Measurements from ENCODE around the gene SAA1. TPM values are rescaled to one million over a fixed set of nuclear protein-coding genes. Genes with fewer than 3 reads are reported as not detected.

The SAA1 gene
- total RNA-seq, 6 experiments from 2014 or later, result 0.50 to 0.55 TPM; not detected in 4

- H3K36me3 Mint-ChIP-seq (ENCODE audit: low read depth), result peaks cover 43% of the 10 kb centered on the region
- H3K4me3 Mint-ChIP-seq, result no peak overlapping the region
- H3K27ac Mint-ChIP-seq, result no peak overlapping the region
- H3K27me3 Mint-ChIP-seq (ENCODE audit: insufficient read depth), result no peaks in the 10 kb centered on the region
- no peaks in the 10 kb centered on the region for H3K9me3 Mint-ChIP-seq
- no peak for DNase-seq
- H3K4me1 Mint-ChIP-seq (ENCODE audit: low read depth), result no peaks in the 10 kb centered on the region
- TF ChIP-seq CTCF (IDR thresholded peaks at IDR 0.05), result no peak
Observed at GRCh38 chr11:18294862-18295261, 28.8 kb downstream of the SAA1 start.

GRCh38 chr11:18295316-18295715 lies 29.3 kb downstream of the SAA1 start:
- no peak overlapping the region for H3K4me3 Mint-ChIP-seq
- no peak for TF ChIP-seq CTCF (IDR thresholded peaks at IDR 0.05)
- no peak overlapping the region for H3K27ac Mint-ChIP-seq
- no peaks in the 10 kb centered on the region for H3K4me1 Mint-ChIP-seq (ENCODE audit: low read depth)
- no peak for DNase-seq
- no peaks in the 10 kb centered on the region for H3K9me3 Mint-ChIP-seq
- H3K36me3 Mint-ChIP-seq (ENCODE audit: low read depth), result peaks cover 43% of the 10 kb centered on the region
- no peaks in the 10 kb centered on the region for H3K27me3 Mint-ChIP-seq (ENCODE audit: insufficient read depth)

- Mint-ChIP-seq H3K27ac (no peak overlapping the region), H3K9me3 (no peaks in the 10 kb centered on the region), H3K4me1 (ENCODE audit: low read depth) (peaks cover 9% of the 10 kb centered on the region; the same call in 1 of the 2 replicates), H3K4me3 (no peak overlapping the region), H3K27me3 (ENCODE audit: insufficient read depth) (peaks cover 2% of the 10 kb centered on the region; the same call in 1 of the 2 replicates), H3K36me3 (ENCODE audit: low read depth) (peaks cover 27% of the 10 kb centered on the region)
- DNase-seq, result no peak
- TF ChIP-seq CTCF (IDR thresholded peaks at IDR 0.05), result no peak
Observed at GRCh38 chr11:18299721-18300120, 33.7 kb downstream of the SAA1 start.

GRCh38 chr11:18304745-18305144 lies 38.7 kb downstream of the SAA1 start:
- DNase-seq, result no peak
- Mint-ChIP-seq H3K4me3 (no peak overlapping the region), H3K36me3 (ENCODE audit: low read depth) (peaks cover 25% of the 10 kb centered on the region), H3K4me1 (ENCODE audit: low read depth) (peaks cover 17% of the 10 kb centered on the region), H3K9me3 (no peaks in the 10 kb centered on the region), H3K27ac (no peak overlapping the region), H3K27me3 (ENCODE audit: insufficient read depth) (peaks cover 2% of the 10 kb centered on the region; the same call in 1 of the 2 replicates)
- no peak for TF ChIP-seq CTCF (IDR thresholded peaks at IDR 0.05)

GRCh38 chr11:18307461-18308139 lies 41.5 kb downstream of the SAA1 start:
- Mint-ChIP-seq H3K36me3 (ENCODE audit: low read depth) (peaks cover 44% of the 10 kb centered on the region), H3K27ac (no peak overlapping the region), H3K4me1 (ENCODE audit: low read depth) (peaks cover 28% of the 10 kb centered on the region), H3K27me3 (ENCODE audit: insufficient read depth) (no peaks in the 10 kb centered on the region), H3K4me3 (no peak overlapping the region), H3K9me3 (no peaks in the 10 kb centered on the region)
- DNase-seq, result no peak
- no peak for TF ChIP-seq CTCF (IDR thresholded peaks at IDR 0.05)

Data from HFFc6 (cell line).